ENCODE data around the gene MFSD11. TPM values are rescaled to one million over a fixed set of nuclear protein-coding genes. Genes with fewer than 3 reads are reported as not detected.
"Not testable (repeated sequence)": the region's sequence is repeated elsewhere in the genome, so short reads cannot be mapped to it uniquely, and the experiment has no call there.

Gene MFSD11
- total and polyA plus RNA-seq, 8 donors = 23.6 to 38.4 (median 35.3) TPM

DNA sequence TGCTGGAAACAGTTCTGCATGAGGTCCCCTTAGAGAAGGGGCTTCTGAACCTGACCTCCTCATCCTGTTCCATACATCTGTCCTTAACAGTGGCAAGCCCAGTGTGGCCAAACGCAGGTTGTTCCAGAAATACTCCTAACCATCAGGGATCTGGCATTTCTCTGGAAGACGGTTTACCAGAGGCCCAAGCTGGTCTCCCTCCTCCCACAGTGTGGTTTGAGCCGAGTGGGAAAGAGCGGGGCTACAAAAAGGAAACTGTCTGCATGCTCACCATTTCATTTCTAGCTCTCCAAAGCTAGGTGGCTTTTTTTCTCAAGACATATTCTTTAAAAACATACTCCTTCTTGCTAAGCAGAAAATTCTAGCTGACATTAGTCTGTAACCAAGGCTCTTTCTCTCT, 33.1 kb upstream of the MFSD11 start:
- Histone ChIP-seq H3K36me3 (no peaks in the 10 kb centered on the region), H3K9me3 (no peaks in the 10 kb centered on the region), H3K4me3 (no peak overlapping the region), H3K27me3 (no peaks in the 10 kb centered on the region), H3K4me1 (peaks cover 21 to 48% of the 10 kb centered on the region in 2 donors), H3K27ac (no peak overlapping the region)
- TF ChIP-seq, protein P1, sequence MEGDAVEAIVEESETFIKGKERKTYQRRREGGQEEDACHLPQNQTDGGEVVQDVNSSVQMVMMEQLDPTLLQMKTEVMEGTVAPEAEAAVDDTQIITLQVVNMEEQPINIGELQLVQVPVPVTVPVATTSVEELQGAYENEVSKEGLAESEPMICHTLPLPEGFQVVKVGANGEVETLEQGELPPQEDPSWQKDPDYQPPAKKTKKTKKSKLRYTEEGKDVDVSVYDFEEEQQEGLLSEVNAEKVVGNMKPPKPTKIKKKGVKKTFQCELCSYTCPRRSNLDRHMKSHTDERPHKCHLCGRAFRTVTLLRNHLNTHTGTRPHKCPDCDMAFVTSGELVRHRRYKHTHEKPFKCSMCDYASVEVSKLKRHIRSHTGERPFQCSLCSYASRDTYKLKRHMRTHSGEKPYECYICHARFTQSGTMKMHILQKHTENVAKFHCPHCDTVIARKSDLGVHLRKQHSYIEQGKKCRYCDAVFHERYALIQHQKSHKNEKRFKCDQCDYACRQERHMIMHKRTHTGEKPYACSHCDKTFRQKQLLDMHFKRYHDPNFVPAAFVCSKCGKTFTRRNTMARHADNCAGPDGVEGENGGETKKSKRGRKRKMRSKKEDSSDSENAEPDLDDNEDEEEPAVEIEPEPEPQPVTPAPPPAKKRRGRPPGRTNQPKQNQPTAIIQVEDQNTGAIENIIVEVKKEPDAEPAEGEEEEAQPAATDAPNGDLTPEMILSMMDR (IDR thresholded peaks at IDR 0.05) = no peak
- ATAC-seq (no peak), DNase-seq (no peak)
- intact Hi-C loops (cut with DNase I) = no loop called here

DNA sequence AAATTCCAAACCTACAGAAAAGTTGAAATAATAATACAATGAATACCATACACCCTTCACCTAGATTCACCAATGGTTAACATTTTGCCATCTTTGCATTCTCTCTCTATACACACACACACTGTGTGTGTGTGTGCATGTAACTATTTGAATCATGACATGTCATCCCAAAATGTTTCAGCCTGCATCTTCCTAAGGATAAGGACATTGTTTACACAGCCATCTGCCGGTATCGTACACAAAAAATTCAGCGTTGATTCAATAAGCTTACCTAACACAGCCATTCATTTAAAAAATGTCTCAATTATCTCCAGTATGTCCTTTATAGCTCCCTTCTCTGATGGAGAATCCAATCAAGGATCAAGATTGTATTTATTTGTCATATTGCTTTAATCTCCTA, 31.1 kb upstream of the MFSD11 start:
- peaks cover 26 to 43% of the 10 kb centered on the region in 2 donors for H3K4me1 ChIP-seq

DNA sequence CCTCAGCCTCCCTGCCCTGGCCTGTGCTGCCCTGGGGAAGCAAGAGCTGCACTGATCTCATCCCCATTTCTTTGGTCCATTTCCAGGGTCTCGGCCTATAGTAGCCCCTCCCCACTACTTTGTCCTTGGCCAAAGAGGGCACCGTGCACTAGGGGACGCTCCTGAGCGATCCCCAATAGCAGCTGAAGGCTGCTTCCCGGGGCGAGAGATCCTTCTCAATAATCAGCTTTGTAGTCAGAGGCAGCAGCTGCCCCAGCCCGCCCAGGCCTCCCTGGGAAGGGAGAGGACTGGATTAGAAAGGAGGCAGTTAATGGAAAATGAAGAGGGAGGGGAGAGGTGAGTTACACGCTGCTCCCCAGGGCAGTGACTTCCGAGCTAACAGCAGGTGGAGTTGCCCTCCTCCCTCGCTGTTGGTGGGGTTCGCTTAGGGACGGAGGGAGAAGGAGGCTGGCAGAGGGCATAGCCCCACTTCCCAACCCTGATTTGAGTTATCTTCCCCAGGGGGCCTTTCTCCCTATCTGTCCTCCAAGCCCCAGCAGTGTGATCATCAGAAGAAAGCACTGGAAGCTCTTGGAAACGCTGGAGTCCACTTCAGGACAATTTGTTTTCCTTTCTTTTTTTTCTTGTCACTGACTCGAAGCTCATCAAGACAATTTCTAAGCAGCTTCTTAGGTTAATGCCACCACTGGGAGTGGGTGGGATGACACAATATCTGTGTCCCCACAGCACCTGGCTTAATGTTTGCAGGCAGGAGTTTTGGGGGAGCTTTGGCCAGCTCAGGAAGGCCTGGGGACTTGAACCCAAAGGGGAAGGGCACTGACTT, 29.7 kb upstream of the MFSD11 start:
- no peak for DNase-seq
- Histone ChIP-seq H3K4me1 (peaks cover 26 to 42% of the 10 kb centered on the region in 2 donors), H3K9me3 (no peaks in the 10 kb centered on the region), H3K36me3 (peaks cover 0 to 9% of the 10 kb centered on the region in 2 donors), H3K4me3 (no peak overlapping the region), H3K27me3 (peaks cover 0 to 6% of the 10 kb centered on the region in 2 donors), H3K27ac (peak overlapping the region; percentile 50 to 88)
- peak; percentile 1 for ATAC-seq
- TF ChIP-seq, protein P1 (IDR thresholded peaks at IDR 0.05) = no peak
- intact Hi-C loops (cut with DNase I) = no loop called here

More for the DNA sequence above, 31.1 kb upstream of the MFSD11 start:
- Histone ChIP-seq H3K4me3 (no peak overlapping the region), H3K27ac (no peak overlapping the region), H3K9me3 (no peaks in the 10 kb centered on the region), H3K27me3 (peaks cover 0 to 6% of the 10 kb centered on the region in 2 donors), H3K36me3 (no peaks in the 10 kb centered on the region)
- ATAC-seq = no peak
- DNase-seq = no peak
- intact Hi-C loops (cut with DNase I) = no loop called here
- TF ChIP-seq, protein P1 (IDR thresholded peaks at IDR 0.05) = no peak

DNA sequence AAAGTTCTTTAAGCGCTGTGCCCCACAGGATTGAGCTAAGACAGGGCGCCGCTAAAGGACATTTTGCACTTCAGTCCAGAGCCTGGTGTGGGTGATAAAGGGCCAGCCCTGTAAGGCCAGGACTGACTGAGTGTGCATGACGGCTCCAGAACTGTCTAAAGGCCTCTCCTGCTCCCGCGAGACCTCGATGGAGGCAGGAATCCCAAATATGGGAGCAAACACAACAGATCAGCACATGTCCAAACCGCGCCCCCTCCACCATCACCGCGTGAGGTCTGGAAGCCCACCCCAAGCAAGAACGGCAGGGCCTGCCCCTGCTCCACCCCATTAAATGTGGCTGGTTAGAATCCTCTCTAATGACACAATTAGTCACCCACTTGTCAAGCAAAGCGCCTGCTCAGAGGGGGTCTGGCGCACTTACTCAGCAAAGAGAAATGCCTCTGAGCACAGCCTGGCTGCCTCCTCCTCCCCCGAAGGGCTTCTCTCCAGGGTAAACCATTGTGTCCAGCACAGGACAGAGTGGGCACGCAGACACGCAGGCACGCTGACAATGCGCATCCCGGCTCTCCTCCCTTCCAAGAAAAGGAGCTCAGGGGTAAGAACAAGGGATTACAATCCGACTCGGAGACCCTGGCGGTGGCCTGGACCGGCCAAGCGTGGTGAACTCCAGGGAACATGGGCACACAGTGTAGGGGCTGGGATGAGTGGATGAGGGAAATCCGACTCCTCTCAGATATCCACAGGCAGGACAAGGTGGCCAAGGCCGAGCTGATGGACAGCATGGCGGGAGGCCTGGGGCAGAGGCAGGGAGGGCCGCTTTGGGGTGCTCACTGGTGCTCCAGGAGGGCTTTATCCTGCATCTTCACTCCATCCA, 28.6 kb upstream of the MFSD11 start:
- peaks cover 0 to 6% of the 10 kb centered on the region in 2 donors for H3K27me3 ChIP-seq
- TF ChIP-seq, protein P1 (IDR thresholded peaks at IDR 0.05) = no peak
- intact Hi-C loops (cut with DNase I) = no loop called here
- peaks cover 0 to 20% of the 10 kb centered on the region in 2 donors for H3K36me3 ChIP-seq
- H3K4me1 ChIP-seq = peaks cover 26 to 46% of the 10 kb centered on the region in 2 donors
- peak overlapping the region; percentile 67 to 88 for H3K27ac ChIP-seq
- peak overlapping the region; percentile 51 to 80 for H3K4me3 ChIP-seq
- H3K9me3 ChIP-seq = no peaks in the 10 kb centered on the region
- peak in 3 of 4 donors; percentile 73 to 88 (median 79) for DNase-seq
- peak; percentile 65 for ATAC-seq

DNA sequence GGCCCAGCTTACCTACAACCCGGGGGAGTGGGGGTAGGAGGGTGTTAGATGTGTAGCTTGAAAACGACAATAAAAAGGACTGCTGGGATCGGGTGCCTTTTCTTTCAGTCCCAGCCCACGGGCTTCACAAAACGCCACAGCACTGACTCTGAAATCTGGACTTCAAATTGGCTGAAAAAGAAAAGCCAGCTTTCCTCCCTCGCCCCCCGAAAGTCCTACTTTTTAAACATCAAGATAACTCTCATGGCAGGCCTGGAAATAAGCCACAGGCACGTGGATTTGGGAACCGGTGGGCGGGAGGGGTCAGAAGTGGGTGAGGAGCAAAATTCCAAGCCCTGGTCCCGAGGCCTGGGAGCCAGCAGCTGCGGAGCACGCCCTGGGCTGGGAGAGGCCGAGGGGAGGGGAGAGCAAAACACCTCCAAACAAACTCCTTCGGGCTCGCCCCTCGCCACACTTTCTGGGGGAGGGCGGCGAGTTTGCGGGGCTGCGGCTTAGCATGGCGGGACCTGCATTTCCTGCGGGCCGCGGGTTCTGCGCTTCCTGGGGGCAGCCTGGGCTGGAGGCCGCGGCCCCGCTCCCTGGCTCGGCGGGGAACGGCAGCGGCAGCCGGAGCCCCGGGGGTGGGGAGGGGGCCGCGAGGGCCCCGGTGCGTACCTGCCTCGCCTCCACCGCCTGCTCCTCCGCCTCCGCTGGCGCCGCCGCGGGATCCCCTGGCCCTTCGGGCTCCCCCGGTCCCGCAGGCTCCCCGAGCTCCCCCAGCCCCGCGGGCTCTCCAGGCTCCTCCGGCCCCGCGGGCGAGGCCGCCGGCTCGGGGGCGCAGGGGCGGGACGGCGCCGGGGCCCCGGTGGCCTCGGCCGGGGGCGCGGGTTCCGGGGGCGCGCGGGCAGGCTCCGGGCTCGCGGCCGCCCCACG, 27.7 kb upstream of the MFSD11 start:
- ATAC-seq = peak; percentile 49
- intact Hi-C loops (cut with DNase I) = loop anchor here in 1 of 2 donors (10.0 kb wide), 1 partner anchor 155 kb away; no protein-coding TSS in a partner anchor
- H3K4me3 ChIP-seq = peak overlapping the region; percentile 51 to 80
- H3K27me3 ChIP-seq, H3K9me3 ChIP-seq, DNase-seq: not testable (repeated sequence)
- peaks cover 29 to 55% of the 10 kb centered on the region in 2 donors for H3K4me1 ChIP-seq
- peak overlapping the region; percentile 67 to 88 for H3K27ac ChIP-seq
- peaks cover 0 to 24% of the 10 kb centered on the region in 2 donors for H3K36me3 ChIP-seq

All from left lung (tissue), 10 donors.